Large intestine (tissue), 3 donors: Measurements from ENCODE around the gene ZCCHC13. TPM values are rescaled to one million over a fixed set of nuclear protein-coding genes. Genes with fewer than 3 reads are reported as not detected.

Experiments used
- DNase-seq, 2 donors: peaks; one replicate each; pipeline versions ENCODE4 v3.0.0 to v3.0.0-alpha.2; 2013
- H3K27ac ChIP-seq: one replicate; pipeline ENCODE4 v1.5.1; 2013; ENCODE audit warnings: low read length
- H3K27me3 ChIP-seq: 2 replicates; pipeline ENCODE4 v1.6.1; 2013; ENCODE audit warnings: low read length; ENCODE audit not compliant: control insufficient read depth, insufficient read depth
- H3K36me3 ChIP-seq: 2 replicates; pipeline ENCODE4 v1.6.1; 2013; ENCODE audit warnings: low read length; ENCODE audit not compliant: control insufficient read depth, insufficient read depth
- H3K4me1 ChIP-seq: one replicate; pipeline ENCODE4 v1.6.1; 2013; ENCODE audit warnings: low read length; ENCODE audit not compliant: control insufficient read depth, insufficient read depth
- H3K4me3 ChIP-seq: one replicate; pipeline ENCODE4 v1.5.1; 2013; ENCODE audit warnings: low read length
- H3K9me3 ChIP-seq: one replicate; pipeline ENCODE4 v1.6.1; 2013; ENCODE audit warnings: mild to moderate bottlenecking, low read depth, low read length, moderate library complexity; ENCODE audit not compliant: control insufficient read depth
- WGBS: methylation state at CpG from one replicate; pipeline ENCODE4 v1.1.5; 2013; ENCODE audit warnings: low lambda C conversion rate; ENCODE audit not compliant: insufficient coverage; 5-methylcytosine and 5-hydroxymethylcytosine counted together
- polyA plus RNA-seq: library from polyadenylated mRNA; unstranded; fragments of 120-200 nt; gene quantifications from one replicate; pipeline ENCODE4 v1.2.1, GENCODE V29; 2013

Gene ZCCHC13
- polyA plus RNA-seq, 1 donor = not detected

- H3K4me1 ChIP-seq = no peaks in the 10 kb centered on the region
- H3K9me3 ChIP-seq = no peaks in the 10 kb centered on the region
- H3K36me3 ChIP-seq = no peaks in the 10 kb centered on the region
- H3K4me3 ChIP-seq = no peak overlapping the region
- no peak overlapping the region for H3K27ac ChIP-seq
- no peak for DNase-seq
- H3K27me3 ChIP-seq = no peaks in the 10 kb centered on the region
- WGBS = no CpG with 5 or more reads among the region's 3 CpGs
Observed at GRCh38 chrX:74349387-74349786, 45.4 kb downstream of the ZCCHC13 start.

- Histone ChIP-seq H3K4me3 (no peak overlapping the region), H3K27me3 (no peaks in the 10 kb centered on the region), H3K36me3 (no peaks in the 10 kb centered on the region), H3K27ac (no peak overlapping the region), H3K9me3 (no peaks in the 10 kb centered on the region), H3K4me1 (no peaks in the 10 kb centered on the region)
- DNase-seq = peak in 1 of 2 donors; percentile 4
- WGBS = no CpG with 5 or more reads among the region's 4 CpGs
Observed at GRCh38 chrX:74351760-74352159, 47.8 kb downstream of the ZCCHC13 start.

DNA sequence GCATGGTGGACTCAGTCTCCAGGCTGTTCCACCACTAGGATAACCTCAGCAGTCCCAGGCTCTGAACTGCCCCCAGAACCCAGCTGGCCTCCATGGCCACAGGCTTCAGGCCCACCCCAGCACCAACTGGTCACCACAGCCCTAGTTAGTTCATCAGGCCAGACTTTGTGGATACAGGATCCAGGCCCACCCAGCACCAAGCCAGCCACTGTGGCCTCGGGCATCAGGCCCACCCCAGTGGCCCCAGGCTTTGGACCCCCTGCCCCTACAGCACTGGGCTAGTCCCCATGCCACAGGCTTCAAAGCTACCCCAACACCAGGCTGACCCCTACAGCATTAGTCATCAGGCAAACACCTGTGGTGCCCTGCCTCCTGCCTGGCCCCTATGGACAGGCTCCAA, 50.0 kb downstream of the ZCCHC13 start:
- Histone ChIP-seq H3K27me3 (no peaks in the 10 kb centered on the region), H3K36me3 (no peaks in the 10 kb centered on the region), H3K4me3 (no peak overlapping the region), H3K4me1 (no peaks in the 10 kb centered on the region), H3K27ac (no peak overlapping the region), H3K9me3 (no peaks in the 10 kb centered on the region)
- DNase-seq = no peak
- no CpG with 5 or more reads among the region's 1 CpG for WGBS

Other genes with a start within 250 kb of the ZCCHC13 start
- 7.2 TPM for gene SLC16A2, start 117.3 kb downstream of the ZCCHC13 start, polyA plus RNA-seq